B cell (primary cell): Measurements from ENCODE around the gene CACNB2. TPM values are rescaled to one million over a fixed set of nuclear protein-coding genes. Genes with fewer than 3 reads are reported as not detected.

Experiments
- ATAC-seq: fragments of 200-7000 bp; cut with Tn5 transposase; one replicate; pipeline ENCODE4 v1.10.0; 2021; ENCODE audit warnings: low read depth, mild to moderate bottlenecking, moderate number of reproducible peaks, moderate library complexity
- CTCF ChIA-PET: fragments of 350-600 bp; sonication (Branson Sonifier 250); formaldehyde crosslinking; loops from one replicate; lab custom pipeline; 2021; ENCODE audit warnings: antibody characterized with exemption, inconsistent platforms; lab: Charles Lee
- POLR2A ChIA-PET: fragments of 350-600 bp; sonication (Branson Sonifier 250); formaldehyde crosslinking; loops from one replicate; lab custom pipeline; 2021; ENCODE audit warnings: antibody characterized with exemption; lab: Charles Lee
- DNase-seq: peaks from one replicate; pipeline ENCODE4 v3.0.0; 2013
- H2AFZ ChIP-seq: 2 replicates; pipeline ENCODE4 v1.6.1; 2012; ENCODE audit warnings: mild to moderate bottlenecking, low read depth, low read length; ENCODE audit not compliant: insufficient read depth, poor library complexity, severe bottlenecking
- H3K27ac ChIP-seq, 2 donors: 1 replicate in 1 of 2; 2 replicates in 1 of 2; pipeline ENCODE4 v1.5.1; 2012 to 2013; ENCODE audit warnings: low read length in 2 of 2, mild to moderate bottlenecking in 2 of 2, moderate library complexity in 1 of 2
- H3K27me3 ChIP-seq, 4 experiments: fragments of 200-600 bp in 1 of 4; sonication (generic) in 1 of 4; replicated peaks in 1 of 4; 1 replicate in 2 of 4; 2 replicates in 2 of 4; pipeline versions ENCODE4 v1.6.1 to v1.7.0; 2013 to 2016; ENCODE audit warnings: low read length in 3 of 4, mild to moderate bottlenecking in 2 of 4, mixed read lengths in 1 of 4, moderate library complexity in 1 of 4; ENCODE audit not compliant: insufficient read depth in 4 of 4, control insufficient read depth in 3 of 4; ENCODE audit errors: control extremely low read depth in 1 of 4
- H3K36me3 ChIP-seq, 2 experiments: replicated peaks in 1 of 2; 1 replicate in 1 of 2; 2 replicates in 1 of 2; pipeline versions ENCODE4 v1.6.1 to v1.7.1; 2013; ENCODE audit warnings: low read length in 1 of 2; ENCODE audit not compliant: insufficient read depth in 2 of 2, control insufficient read depth in 1 of 2; ENCODE audit errors: control extremely low read depth in 1 of 2, extremely low read depth in 1 of 2
- H3K4me1 ChIP-seq, 2 donors: fragments of 200-600 bp in 1 of 2; sonication (generic) in 1 of 2; 1 replicate in 1 of 2; 2 replicates in 1 of 2; pipeline versions ENCODE4 v1.5.1 to v1.6.1; 2013 to 2017; ENCODE audit warnings: low read length in 2 of 2; ENCODE audit not compliant: control insufficient read depth in 2 of 2, insufficient read depth in 2 of 2
- H3K4me2 ChIP-seq: replicated peaks from 2 replicates; pipeline ENCODE3; 2012; ENCODE audit warnings: mild to moderate bottlenecking, low read depth, low read length; ENCODE audit not compliant: poor library complexity, severe bottlenecking
- H3K4me3 ChIP-seq, 5 experiments: fragments of 200-600 bp in 1 of 5; sonication (generic) in 1 of 5; 1 replicate in 3 of 5; 2 replicates in 2 of 5; pipeline versions ENCODE4 v1.5.1 to v1.7.0; 2011 to 2016; ENCODE audit warnings: low read length in 4 of 5, mild to moderate bottlenecking in 4 of 5, low read depth in 2 of 5, control low read depth in 1 of 5, moderate library complexity in 1 of 5; ENCODE audit not compliant: insufficient read depth in 1 of 5; ENCODE audit errors: control extremely low read depth in 1 of 5, extremely low read depth in 1 of 5
- H3K79me2 ChIP-seq: fragments of 200-600 bp; sonication (generic); one replicate; pipeline ENCODE4 v1.6.0; 2016; ENCODE audit warnings: low read length; ENCODE audit not compliant: control insufficient read depth, insufficient read depth
- H3K9ac ChIP-seq: fragments of 200-600 bp; sonication (generic); 2 replicates; pipeline ENCODE4 v1.6.1; 2017; ENCODE audit warnings: mild to moderate bottlenecking, low read length, moderate library complexity
- H3K9me3 ChIP-seq, 3 donors: one replicate each; pipeline versions ENCODE4 v1.6.1 to v1.7.1; 2013; ENCODE audit warnings: low read length in 2 of 3; ENCODE audit not compliant: control insufficient read depth in 2 of 3, insufficient read depth in 1 of 3; ENCODE audit errors: control extremely low read depth in 1 of 3
- H4K20me1 ChIP-seq: 2 replicates; pipeline ENCODE4 v1.6.0; 2012; ENCODE audit warnings: mild to moderate bottlenecking, low read length; ENCODE audit not compliant: insufficient read depth, control insufficient read depth, poor library complexity, severe bottlenecking
- H3K27ac Mint-ChIP-seq: one replicate; pipeline ENCODE4 v1.8.0; 2021; ENCODE audit warnings: mixed read lengths
- H3K27me3 Mint-ChIP-seq: one replicate; pipeline ENCODE4 v1.8.0; 2021; ENCODE audit warnings: mixed read lengths
- H3K4me1 Mint-ChIP-seq: one replicate; pipeline ENCODE4 v1.8.0; 2021; ENCODE audit warnings: mixed read lengths
- H3K4me3 Mint-ChIP-seq: one replicate; pipeline ENCODE4 v1.8.0; 2021; ENCODE audit warnings: mixed read lengths
- H3K9me3 Mint-ChIP-seq: one replicate; pipeline ENCODE4 v1.8.0; 2022; ENCODE audit warnings: mixed read lengths; ENCODE audit not compliant: insufficient read depth
- CTCF ChIP-seq: fragments of 200-600 bp; IDR thresholded peaks from one replicate; pipeline ENCODE4 v1.8.0; 2022; ENCODE audit warnings: antibody characterized with exemption, mild to moderate bottlenecking
- EZH2 ChIP-seq: IDR thresholded peaks from 2 replicates; pipeline ENCODE4 v1.6.1; 2012; ENCODE audit warnings: borderline replicate concordance, low read depth, mild to moderate bottlenecking, moderate library complexity, low read length; ENCODE audit not compliant: insufficient read depth, poor library complexity, severe bottlenecking
- WGBS: methylation state at CpG from one replicate; pipeline ENCODE4 v1.1.5; 2013; ENCODE audit warnings: missing lambda C conversion rate; ENCODE audit not compliant: insufficient coverage; 5-methylcytosine and 5-hydroxymethylcytosine counted together
- intact Hi-C: fragments of 100-400 bp; cut with micrococcal nuclease; formaldehyde crosslinking; loops from one replicate; pipeline ENCODE4 v1.10.0; 2022
- polyA plus RNA-seq: library from polyadenylated mRNA; depleted of rRNA; stranded (reverse); fragments of >200 nt; gene quantifications from 2 replicates; pipeline ENCODE4 v1.2.3, GENCODE V29; 2012
- total RNA-seq, 2 donors: library from RNA; stranded (reverse); fragments of 120-200 nt in 1 of 2; gene quantifications; 1 replicate in 1 of 2; 2 replicates in 1 of 2; pipeline versions ENCODE4 v1.2.3 to v1.2.4, GENCODE V29; 2013 to 2022

Gene CACNB2
- total and polyA plus RNA-seq, 2 donors (not counting 1 experiment from before 2014, with no cell fraction given): not detected

GRCh38 chr10:18104223-18104872, 35.9 kb upstream of the CACNB2 start:
- no peaks in the 10 kb centered on the region for H3K9me3 Mint-ChIP-seq
- no peaks in the 10 kb centered on the region for H4K20me1 ChIP-seq
- intact Hi-C loops: no loop called here
- H3K9ac ChIP-seq: no peak overlapping the region
- CTCF ChIA-PET: interaction anchor here (1.0 kb wide), 1 partner anchor 257 kb away, joined by 5 read pairs; no protein-coding TSS in a partner anchor
- no peaks in the 10 kb centered on the region for H3K4me1 ChIP-seq
- no peak for ATAC-seq
- no peaks in the 10 kb centered on the region for H3K4me1 Mint-ChIP-seq
- no peak overlapping the region for H3K27ac Mint-ChIP-seq
- H3K27me3 ChIP-seq: no peaks in the 10 kb centered on the region
- no peaks in the 10 kb centered on the region for H3K79me2 ChIP-seq
- POLR2A ChIA-PET: no interaction called here
- no peak overlapping the region for H2AFZ ChIP-seq
- H3K4me3 Mint-ChIP-seq: no peak overlapping the region
- 89% methylated on average over 6 of the region's 10 CpGs for WGBS
- no peaks in the 10 kb centered on the region for H3K36me3 ChIP-seq
- peak; percentile 45 for DNase-seq
- H3K9me3 ChIP-seq: no peaks in the 10 kb centered on the region
- no peak overlapping the region for H3K4me3 ChIP-seq
- TF ChIP-seq CTCF (peak; percentile 75), EZH2 (no peak)
- no peak overlapping the region for H3K4me2 ChIP-seq
- H3K27me3 Mint-ChIP-seq: peaks cover 8% of the 10 kb centered on the region
- H3K27ac ChIP-seq: no peak overlapping the region

GRCh38 chr10:18109341-18109870, 30.8 kb upstream of the CACNB2 start:
- no peak overlapping the region for H3K27ac Mint-ChIP-seq
- no peaks in the 10 kb centered on the region for H3K9me3 Mint-ChIP-seq
- intact Hi-C loops: no loop called here
- no peaks in the 10 kb centered on the region for H3K4me1 Mint-ChIP-seq
- Histone ChIP-seq H3K79me2 (no peaks in the 10 kb centered on the region), H3K4me3 (no peak overlapping the region), H2AFZ (no peak overlapping the region), H3K36me3 (no peaks in the 10 kb centered on the region), H3K4me1 (no peaks in the 10 kb centered on the region), H3K27me3 (no peaks in the 10 kb centered on the region), H3K9me3 (no peaks in the 10 kb centered on the region), H4K20me1 (no peaks in the 10 kb centered on the region), H3K27ac (no peak overlapping the region), H3K9ac (no peak overlapping the region), H3K4me2 (no peak overlapping the region)
- ChIA-PET CTCF (no interaction called here), POLR2A (no interaction called here)
- no peak for DNase-seq
- 91% methylated on average over 4 of the region's 6 CpGs for WGBS
- ATAC-seq: no peak
- no peak for TF ChIP-seq CTCF
- no peak for TF ChIP-seq EZH2
- peaks cover 4% of the 10 kb centered on the region for H3K27me3 Mint-ChIP-seq
- H3K4me3 Mint-ChIP-seq: no peak overlapping the region
